Heart right ventricle (tissue), 16 donors: ENCODE data around the gene NIBAN1. TPM values are rescaled to one million over a fixed set of nuclear protein-coding genes. Genes with fewer than 3 reads are reported as not detected.
A peak's percentile ranks its signal among the peaks of the same experiment; 100 is the strongest.

Experiments used
- ATAC-seq, 8 donors: fragments of 200-7000 bp; cut with Tn5 transposase; one replicate each; pipeline ENCODE4 v1.9.1; 2020; ENCODE audit warnings: mild to moderate bottlenecking in 8 of 8, moderate library complexity in 8 of 8, moderate number of reproducible peaks in 1 of 8
- DNase-seq, 2 donors: peaks; one replicate each; pipeline ENCODE4 v3.0.0-alpha.2; 2020
- H3K27ac ChIP-seq, 10 donors: fragments of 200-600 bp; sonication (generic) in 2 of 10; one replicate each; pipeline versions ENCODE4 v1.5.0 to v1.8.0; 2020 to 2022; ENCODE audit warnings: mild to moderate bottlenecking in 3 of 10
- H3K27me3 ChIP-seq, 7 donors: fragments of 200-600 bp; one replicate each; pipeline ENCODE4 v1.8.0; 2021 to 2022; ENCODE audit warnings: mild to moderate bottlenecking in 2 of 7
- H3K36me3 ChIP-seq, 9 donors: fragments of 200-600 bp; sonication (generic) in 1 of 9; one replicate each; pipeline versions ENCODE4 v1.5.0 to v1.8.0; 2020 to 2022; ENCODE audit warnings: mild to moderate bottlenecking in 2 of 9
- H3K4me1 ChIP-seq, 9 donors: fragments of 200-600 bp; sonication (generic) in 1 of 9; one replicate each; pipeline versions ENCODE4 v1.5.0 to v1.8.0; 2020 to 2022; ENCODE audit warnings: mild to moderate bottlenecking in 4 of 9
- H3K4me3 ChIP-seq, 10 donors: fragments of 200-600 bp; sonication (generic) in 2 of 10; one replicate each; pipeline versions ENCODE4 v1.5.0 to v1.8.0; 2020 to 2022; ENCODE audit warnings: mild to moderate bottlenecking in 7 of 10, moderate library complexity in 2 of 10
- H3K9me3 ChIP-seq, 11 donors: fragments of 200-600 bp in 10 of 11; sonication (generic) in 2 of 11; one replicate each; pipeline versions ENCODE4 v1.5.0 to v1.8.0; 2013 to 2022; ENCODE audit warnings: mild to moderate bottlenecking in 2 of 11, control low read depth in 1 of 11, moderate library complexity in 1 of 11
- CTCF ChIP-seq, 9 donors: fragments of 200-600 bp; sonication (generic) in 2 of 9; IDR thresholded peaks; one replicate each; pipeline versions ENCODE4 v1.5.0 to v1.8.0; 2021 to 2022; ENCODE audit warnings: antibody characterized with exemption in 9 of 9, mild to moderate bottlenecking in 5 of 9, moderate library complexity in 1 of 9
- WGBS, 2 donors: extraction: QIAGEN DNeasy Blood & Tissue Kit; methylation state at CpG; one replicate each; pipeline ENCODE4 v1.1.7; 2013; ENCODE audit warnings: inconsistent platforms in 1 of 2; 5-methylcytosine and 5-hydroxymethylcytosine counted together
- intact Hi-C, 10 donors: fragments of 100-400 bp; cut with DNase I; formaldehyde crosslinking; loops; one replicate each; pipeline versions ENCODE4 v1.11.1 to v1.14.2; 2022
- polyA plus RNA-seq, 2 donors: library from polyadenylated mRNA; stranded (reverse); fragments of 200-250 nt; gene quantifications; one replicate each; pipeline ENCODE4 v1.2.3, GENCODE V29; 2013
- total RNA-seq, 10 donors: library from RNA; stranded (reverse); fragmentation: NEBNext Ultra II Directional in 3 of 10; extraction: Animal tissue kit (Norgen Biotek cat#: 25700) in 3 of 10; gene quantifications; one replicate each; pipeline versions ENCODE4 v1.2.1 to v1.2.4, GENCODE V29; 2021 to 2023
- donor health status: Arrhythmogenic right ventricular cardiomyopathy.
- donor health status: ischemic (EF 13 %, LVEDD 7.1; RV severe dilation, severe dysfunction).
- donor health status: healthy with polysubstance abuse.
- donor health status: DM: no; HTN: yes; CAD: no.
- donor health status: DM: no; HTN: no; CAD: no.
- donor health status: ischemic (EF 25% LVEDD 6.9; RV normal size, moderate dysfunction).
- donor health status: ischemic (EF 25% LVEDD 5.7; RV mildly dilated, moderate dysfunction).
- donor health status: healthy.
- donor health status: DM: yes; HTN: yes; CAD: no.
- donor health status: Ischemic cardiomyopathy.
- donor health status: ischemic (EF 35%, LVEDD 5.7; RV mildly dilated, moderate dysfunction).
- donor health status: nonischemic (EF 11% LVEDD 7.7; RV severe dilation, severe dysfunction).
- donor health status: DM: yes; HTN: yes; CAD: no.
- donor health status: PGD.
- donor health status: ischemic (EF 29% LVEDD 5.4; RV normal size, mild dysfunction).
- donor health status: nonischemic (EF 23%, LVEDD 6.1; RV moderate dilation, normal function).

NIBAN1 gene
- total and polyA plus RNA-seq, 12 donors: 46.6 to 601 (median 363) TPM

DNA sequence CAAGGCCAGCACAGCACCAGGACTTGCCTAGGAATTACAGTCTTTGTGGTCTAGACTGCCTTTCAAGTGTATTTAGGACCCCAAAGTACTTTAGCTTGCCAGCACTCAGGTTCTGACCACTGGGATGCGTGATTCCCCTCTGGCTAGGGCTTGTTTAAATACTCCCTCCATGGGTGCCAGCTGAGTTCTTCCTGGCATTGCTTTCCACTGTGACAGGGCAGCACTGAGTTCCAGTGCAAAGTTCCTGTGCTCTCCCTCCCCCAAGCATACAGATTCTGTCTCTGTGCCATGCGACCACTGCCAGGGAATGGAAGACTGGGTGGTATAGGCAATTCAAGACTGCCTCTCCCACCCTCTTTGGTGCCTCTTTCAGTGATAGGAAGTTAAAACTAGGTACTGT lies 45.9 kb downstream of the NIBAN1 start:
- no peak for DNase-seq
- Histone ChIP-seq H3K4me1 (peaks cover 0 to 50% (median 31%) of the 10 kb centered on the region in 9 donors), H3K27ac (peak overlapping the region in 1 of 10 donors; percentile 49), H3K36me3 (no peaks in the 10 kb centered on the region), H3K27me3 (no peaks in the 10 kb centered on the region), H3K9me3 (peaks cover 0 to 25% (median 0%) of the 10 kb centered on the region in 11 donors), H3K4me3 (no peak overlapping the region)
- TF ChIP-seq CTCF (IDR thresholded peaks at IDR 0.05): no peak
- 71 to 92% methylated on average over 2 of the region's 2 CpGs for WGBS, 2 donors
- ATAC-seq: peak in 6 of 8 donors; percentile 41 to 76 (median 68)
- intact Hi-C loops: no loop called here

Other genes starting within 250 kb of the NIBAN1 start
- gene EDEM3, start 219.7 kb downstream of the NIBAN1 start, total RNA-seq: 10 to 100 TPM; 12.1 to 26.8 (median 18.4) TPM
- 10 to 100 TPM in 1 of 2 donors, 1 to 10 TPM in 1; 7.8 to 10.9 TPM for gene EDEM3, start 219.7 kb downstream of the NIBAN1 start, polyA plus RNA-seq
- gene RNF2, start 71.0 kb upstream of the NIBAN1 start, total RNA-seq: 10 to 100 TPM in 9 of 10 donors, 1 to 10 TPM in 1; 9.9 to 16.7 (median 14.0) TPM
- 1 to 10 TPM; 2.3 to 5.3 TPM for gene RNF2, start 71.0 kb upstream of the NIBAN1 start, polyA plus RNA-seq
- 10 to 100 TPM; 19.2 to 34.1 (median 26.7) TPM for gene TRMT1L, start 182.4 kb upstream of the NIBAN1 start, total RNA-seq
- 1 to 10 TPM; 6.8 to 9.7 TPM for gene TRMT1L, start 182.4 kb upstream of the NIBAN1 start, polyA plus RNA-seq
- 1 to 10 TPM; 3.6 to 7.9 (median 6.2) TPM for gene SWT1, start 182.7 kb upstream of the NIBAN1 start, total RNA-seq
- gene SWT1, start 182.7 kb upstream of the NIBAN1 start, polyA plus RNA-seq: 1 to 10 TPM; 1.4 to 2.6 TPM